Activated CD4-positive, alpha-beta memory T cell treated with anti-CD3 and anti-CD28 coated beads for 36 hours (primary cell): ENCODE measurements around the gene PRSS12. TPM values are rescaled to one million over a fixed set of nuclear protein-coding genes. Genes with fewer than 3 reads are reported as not detected.

ENCODE experiments used
- CTCF ChIA-PET: fragments of 350-600 bp; sonication (Branson Sonifier 250); formaldehyde crosslinking; loops from one replicate; lab custom pipeline; 2021; ENCODE audit warnings: antibody characterized with exemption, inconsistent platforms; lab: Charles Lee
- POLR2A ChIA-PET: fragments of 350-600 bp; sonication (Branson Sonifier 250); formaldehyde crosslinking; loops from one replicate; lab custom pipeline; 2021; ENCODE audit warnings: antibody characterized with exemption; lab: Charles Lee
- DNase-seq: peaks from one replicate; pipeline ENCODE4 v3.0.0-alpha.2; 2020
- H3K27ac Mint-ChIP-seq: one replicate; pipeline ENCODE4 v1.8.0; 2021; ENCODE audit warnings: mixed read lengths
- H3K27me3 Mint-ChIP-seq: one replicate; pipeline ENCODE4 v1.8.0; 2021; ENCODE audit warnings: mixed read lengths
- H3K36me3 Mint-ChIP-seq: one replicate; pipeline ENCODE4 v1.8.0; 2021; ENCODE audit warnings: mixed read lengths
- H3K4me1 Mint-ChIP-seq: one replicate; pipeline ENCODE4 v1.8.0; 2021; ENCODE audit warnings: low read depth, mixed read lengths
- H3K4me3 Mint-ChIP-seq: one replicate; pipeline ENCODE4 v1.8.0; 2021; ENCODE audit warnings: mild to moderate bottlenecking, mixed read lengths
- H3K9me3 Mint-ChIP-seq: one replicate; pipeline ENCODE4 v1.8.0; 2021; ENCODE audit warnings: mixed read lengths
- intact Hi-C: fragments of 100-400 bp; cut with micrococcal nuclease; formaldehyde crosslinking; loops from one replicate; pipeline ENCODE4 v1.15.1; 2023
- total RNA-seq, 2 experiments: library from RNA; stranded (reverse); gene quantifications; one replicate each; pipeline ENCODE4 v1.2.3, GENCODE V29; 2021

The PRSS12 gene
- total RNA-seq, 2 experiments from 2014 or later, result not detected

GRCh38 chr4:118388606-118389005, 35.8 kb upstream of the PRSS12 start:
- Mint-ChIP-seq H3K4me1 (no peaks in the 10 kb centered on the region), H3K27ac (no peak overlapping the region), H3K36me3 (peaks cover 2% of the 10 kb centered on the region), H3K9me3 (peaks cover 15% of the 10 kb centered on the region), H3K4me3 (no peak overlapping the region), H3K27me3 (peaks cover 6% of the 10 kb centered on the region)
- DNase-seq, result no peak
- ChIA-PET CTCF (no interaction called here), POLR2A (interaction anchor here (0.6 kb wide), 1 partner anchor 16 kb away, joined by 3 read pairs; no protein-coding TSS in a partner anchor)
- intact Hi-C loops, result no loop called here

- Mint-ChIP-seq H3K4me3 (no peak overlapping the region), H3K9me3 (peaks cover 6% of the 10 kb centered on the region), H3K4me1 (no peaks in the 10 kb centered on the region), H3K27me3 (peaks cover 2% of the 10 kb centered on the region), H3K27ac (no peak overlapping the region), H3K36me3 (peaks cover 2% of the 10 kb centered on the region)
- no peak for DNase-seq
- CTCF ChIA-PET, result no interaction called here
- POLR2A ChIA-PET, result no interaction called here
- intact Hi-C loops, result no loop called here
These were observed 29.1 kb upstream of the PRSS12 start for GRCh38 chr4:118381902-118382301.

GRCh38 chr4:118373614-118374255, 20.9 kb upstream of the PRSS12 start:
- no peaks in the 10 kb centered on the region for H3K4me1 Mint-ChIP-seq
- CTCF ChIA-PET, result no interaction called here
- no peak for DNase-seq
- H3K4me3 Mint-ChIP-seq, result no peak overlapping the region
- H3K36me3 Mint-ChIP-seq, result no peaks in the 10 kb centered on the region
- no peaks in the 10 kb centered on the region for H3K9me3 Mint-ChIP-seq
- POLR2A ChIA-PET, result no interaction called here
- peaks cover 10% of the 10 kb centered on the region for H3K27me3 Mint-ChIP-seq
- H3K27ac Mint-ChIP-seq, result no peak overlapping the region
- intact Hi-C loops, result no loop called here

- DNase-seq, result no peak
- Mint-ChIP-seq H3K27me3 (peaks cover 12% of the 10 kb centered on the region), H3K4me1 (no peaks in the 10 kb centered on the region), H3K4me3 (no peak overlapping the region), H3K36me3 (no peaks in the 10 kb centered on the region), H3K27ac (no peak overlapping the region), H3K9me3 (no peaks in the 10 kb centered on the region)
- ChIA-PET POLR2A (no interaction called here), CTCF (interaction anchor here (0.5 kb wide), 1 partner anchor 135 kb away, joined by 3 read pairs; no protein-coding TSS in a partner anchor)
- intact Hi-C loops, result no loop called here
These were observed 19.4 kb upstream of the PRSS12 start for GRCh38 chr4:118372251-118372650.

- Mint-ChIP-seq H3K9me3 (no peaks in the 10 kb centered on the region), H3K27ac (no peak overlapping the region), H3K4me1 (no peaks in the 10 kb centered on the region), H3K36me3 (no peaks in the 10 kb centered on the region), H3K27me3 (peaks cover 11% of the 10 kb centered on the region), H3K4me3 (no peak overlapping the region)
- ChIA-PET POLR2A (no interaction called here), CTCF (interaction anchor here (0.7 to 2.0 kb wide), 3 partner anchors 15 to 96 kb away, joined by 3 to 6 read pairs (median 4); no protein-coding TSS in a partner anchor)
- intact Hi-C loops, result no loop called here
- DNase-seq, result no peak
These were observed 16.4 kb upstream of the PRSS12 start for GRCh38 chr4:118369231-118369630.

GRCh38 chr4:118367872-118368271, 15.1 kb upstream of the PRSS12 start:
- ChIA-PET POLR2A (no interaction called here), CTCF (interaction anchor here (2.0 kb wide), 1 partner anchor 14 kb away, joined by 6 read pairs; no protein-coding TSS in a partner anchor)
- no peak for DNase-seq
- intact Hi-C loops, result no loop called here
- Mint-ChIP-seq H3K36me3 (no peaks in the 10 kb centered on the region), H3K4me3 (no peak overlapping the region), H3K27ac (no peak overlapping the region), H3K9me3 (no peaks in the 10 kb centered on the region), H3K27me3 (peaks cover 14% of the 10 kb centered on the region), H3K4me1 (no peaks in the 10 kb centered on the region)

- no peak overlapping the region for H3K4me3 Mint-ChIP-seq
- H3K27me3 Mint-ChIP-seq, result peaks cover 15% of the 10 kb centered on the region
- no peak for DNase-seq
- intact Hi-C loops, result no loop called here
- no peaks in the 10 kb centered on the region for H3K9me3 Mint-ChIP-seq
- CTCF ChIA-PET, result interaction anchor here (2.0 kb wide), 1 partner anchor 13 kb away, joined by 6 read pairs; no protein-coding TSS in a partner anchor
- POLR2A ChIA-PET, result no interaction called here
- H3K36me3 Mint-ChIP-seq, result no peaks in the 10 kb centered on the region
- no peaks in the 10 kb centered on the region for H3K4me1 Mint-ChIP-seq
- H3K27ac Mint-ChIP-seq, result no peak overlapping the region
These were observed 14.6 kb upstream of the PRSS12 start for GRCh38 chr4:118367361-118367760.

- Mint-ChIP-seq H3K9me3 (no peaks in the 10 kb centered on the region), H3K4me3 (no peak overlapping the region), H3K4me1 (no peaks in the 10 kb centered on the region), H3K27me3 (peaks cover 14% of the 10 kb centered on the region), H3K27ac (no peak overlapping the region), H3K36me3 (no peaks in the 10 kb centered on the region)
- CTCF ChIA-PET, result interaction anchor here (1.2 to 2.1 kb wide), 2 partner anchors 10 to 13 kb away, joined by 3 to 9 read pairs; partner anchors contain the start of gene PRSS12
- intact Hi-C loops, result no loop called here
- DNase-seq, result no peak
- POLR2A ChIA-PET, result interaction anchor here (0.7 kb wide), 1 partner anchor 10 kb away, joined by 3 read pairs; the partner anchor contains the start of gene PRSS12
These were observed 10.4 kb upstream of the PRSS12 start for GRCh38 chr4:118363166-118363565.

- no peaks in the 10 kb centered on the region for H3K9me3 Mint-ChIP-seq
- H3K36me3 Mint-ChIP-seq, result no peaks in the 10 kb centered on the region
- no peak overlapping the region for H3K27ac Mint-ChIP-seq
- H3K4me3 Mint-ChIP-seq, result no peak overlapping the region
- CTCF ChIA-PET, result interaction anchor here (1.1 kb wide), 1 partner anchor 8 kb away, joined by 3 read pairs; the partner anchor contains the start of gene PRSS12
- POLR2A ChIA-PET, result no interaction called here
- intact Hi-C loops, result no loop called here
- no peaks in the 10 kb centered on the region for H3K4me1 Mint-ChIP-seq
- DNase-seq, result no peak
- peaks cover 18% of the 10 kb centered on the region for H3K27me3 Mint-ChIP-seq
These were observed 8.4 kb upstream of the PRSS12 start for GRCh38 chr4:118361192-118361591.

GRCh38 chr4:118360106-118360505, 7.3 kb upstream of the PRSS12 start:
- Mint-ChIP-seq H3K27me3 (peaks cover 27% of the 10 kb centered on the region), H3K9me3 (no peaks in the 10 kb centered on the region), H3K27ac (no peak overlapping the region), H3K4me3 (no peak overlapping the region), H3K36me3 (no peaks in the 10 kb centered on the region), H3K4me1 (no peaks in the 10 kb centered on the region)
- DNase-seq, result no peak
- CTCF ChIA-PET, result interaction anchor here (1.1 kb wide), 1 partner anchor 7 kb away, joined by 3 read pairs; the partner anchor contains the start of gene PRSS12
- intact Hi-C loops, result no loop called here
- POLR2A ChIA-PET, result no interaction called here

- Mint-ChIP-seq H3K9me3 (no peaks in the 10 kb centered on the region), H3K27ac (no peak overlapping the region), H3K4me3 (no peak overlapping the region), H3K4me1 (peaks cover 7% of the 10 kb centered on the region), H3K27me3 (peaks cover 39% of the 10 kb centered on the region), H3K36me3 (no peaks in the 10 kb centered on the region)
- ChIA-PET POLR2A (no interaction called here), CTCF (no interaction called here)
- no peak for DNase-seq
- intact Hi-C loops, result no loop called here
These were observed 4.8 kb upstream of the PRSS12 start for GRCh38 chr4:118357601-118358000.

- Mint-ChIP-seq H3K36me3 (no peaks in the 10 kb centered on the region), H3K27ac (no peak overlapping the region), H3K27me3 (peaks cover 43% of the 10 kb centered on the region), H3K4me1 (peaks cover 10% of the 10 kb centered on the region), H3K9me3 (no peaks in the 10 kb centered on the region), H3K4me3 (no peak overlapping the region)
- ChIA-PET CTCF (no interaction called here), POLR2A (no interaction called here)
- DNase-seq, result no peak
- intact Hi-C loops, result no loop called here
These were observed 3.9 kb upstream of the PRSS12 start for GRCh38 chr4:118356731-118357130.

- Mint-ChIP-seq H3K4me3 (no peak overlapping the region), H3K9me3 (no peaks in the 10 kb centered on the region), H3K4me1 (peaks cover 11% of the 10 kb centered on the region), H3K36me3 (no peaks in the 10 kb centered on the region), H3K27me3 (peaks cover 48% of the 10 kb centered on the region), H3K27ac (no peak overlapping the region)
- DNase-seq, result no peak
- ChIA-PET POLR2A (no interaction called here), CTCF (no interaction called here)
- intact Hi-C loops, result no loop called here
These were observed 3.3 kb upstream of the PRSS12 start for GRCh38 chr4:118356111-118356510.
